Large intestine (tissue), 3 donors: Measurements from ENCODE around the gene LZTS3. TPM values are rescaled to one million over a fixed set of nuclear protein-coding genes. Genes with fewer than 3 reads are reported as not detected.
A peak's percentile ranks its signal among the peaks of the same experiment; 100 is the strongest.
"Not testable (repeated sequence)": the region's sequence is repeated elsewhere in the genome, so short reads cannot be mapped to it uniquely, and the experiment has no call there.

ENCODE experiments used
- DNase-seq, 2 donors: peaks; one replicate each; pipeline versions ENCODE4 v3.0.0 to v3.0.0-alpha.2; 2013
- H3K27ac ChIP-seq: one replicate; pipeline ENCODE4 v1.5.1; 2013; ENCODE audit warnings: low read length
- H3K27me3 ChIP-seq: 2 replicates; pipeline ENCODE4 v1.6.1; 2013; ENCODE audit warnings: low read length; ENCODE audit not compliant: control insufficient read depth, insufficient read depth
- H3K36me3 ChIP-seq: 2 replicates; pipeline ENCODE4 v1.6.1; 2013; ENCODE audit warnings: low read length; ENCODE audit not compliant: control insufficient read depth, insufficient read depth
- H3K4me1 ChIP-seq: one replicate; pipeline ENCODE4 v1.6.1; 2013; ENCODE audit warnings: low read length; ENCODE audit not compliant: control insufficient read depth, insufficient read depth
- H3K4me3 ChIP-seq: one replicate; pipeline ENCODE4 v1.5.1; 2013; ENCODE audit warnings: low read length
- H3K9me3 ChIP-seq: one replicate; pipeline ENCODE4 v1.6.1; 2013; ENCODE audit warnings: mild to moderate bottlenecking, low read depth, low read length, moderate library complexity; ENCODE audit not compliant: control insufficient read depth
- WGBS: methylation state at CpG from one replicate; pipeline ENCODE4 v1.1.5; 2013; ENCODE audit warnings: low lambda C conversion rate; ENCODE audit not compliant: insufficient coverage; 5-methylcytosine and 5-hydroxymethylcytosine counted together
- polyA plus RNA-seq: library from polyadenylated mRNA; unstranded; fragments of 120-200 nt; gene quantifications from one replicate; pipeline ENCODE4 v1.2.1, GENCODE V29; 2013

The LZTS3 gene
- polyA plus RNA-seq, 1 donor = 17.1 TPM

DNA sequence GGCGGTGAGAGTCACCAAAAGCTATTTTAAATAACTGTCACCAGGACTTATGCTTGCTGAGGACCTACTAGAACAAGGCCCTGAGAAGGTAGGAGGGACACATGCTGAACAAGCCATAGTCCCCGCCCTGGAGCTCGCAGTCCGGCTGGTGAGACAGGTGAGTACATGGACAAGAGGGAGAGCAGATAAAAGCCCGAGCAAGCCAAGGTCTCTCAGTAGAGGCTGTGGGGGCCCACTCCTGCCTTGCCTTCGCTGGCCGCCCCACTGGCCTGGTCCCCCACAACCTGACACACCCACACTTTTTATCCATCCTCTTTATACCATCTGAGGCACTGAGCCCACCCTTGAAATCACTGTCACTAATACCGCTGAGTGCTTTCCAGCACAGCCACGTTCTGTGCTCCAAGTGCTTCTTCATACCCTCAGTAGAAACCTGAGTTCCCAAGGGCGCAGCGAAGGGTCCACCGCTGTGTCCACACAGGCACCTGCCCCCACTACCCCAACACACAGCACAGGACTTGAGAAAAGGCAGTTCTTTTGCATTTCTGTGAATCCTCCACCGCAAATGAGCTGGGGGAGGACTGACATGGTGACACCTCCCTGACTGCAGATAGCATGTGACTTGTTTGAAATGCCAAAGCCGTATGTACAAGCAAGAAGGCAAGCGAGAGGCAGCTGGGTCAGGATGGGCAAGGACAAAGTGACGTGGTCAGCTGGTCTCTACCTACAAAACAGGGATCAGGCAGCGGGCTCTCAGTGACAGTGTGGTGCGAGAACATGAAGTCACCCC lies 19.1 kb upstream of the LZTS3 start:
- Histone ChIP-seq H3K27ac (no peak overlapping the region), H3K27me3 (no peaks in the 10 kb centered on the region), H3K4me1 (no peaks in the 10 kb centered on the region), H3K36me3 (peaks cover 74% of the 10 kb centered on the region), H3K9me3 (no peaks in the 10 kb centered on the region), H3K4me3 (no peak overlapping the region)
- 82% methylated on average over 3 of the region's 18 CpGs for WGBS
- no peak for DNase-seq

- no peak overlapping the region for H3K4me3 ChIP-seq
- H3K27ac ChIP-seq = no peak overlapping the region
- H3K27me3 ChIP-seq = no peaks in the 10 kb centered on the region
- DNase-seq = no peak
- H3K9me3 ChIP-seq = no peaks in the 10 kb centered on the region
- WGBS = no CpG with 5 or more reads among the region's 14 CpGs
- no peaks in the 10 kb centered on the region for H3K4me1 ChIP-seq
- H3K36me3 ChIP-seq = peaks cover 62% of the 10 kb centered on the region
Measured at GRCh38 chr20:3190681-3191111, 17.3 kb upstream of the LZTS3 start.

DNA sequence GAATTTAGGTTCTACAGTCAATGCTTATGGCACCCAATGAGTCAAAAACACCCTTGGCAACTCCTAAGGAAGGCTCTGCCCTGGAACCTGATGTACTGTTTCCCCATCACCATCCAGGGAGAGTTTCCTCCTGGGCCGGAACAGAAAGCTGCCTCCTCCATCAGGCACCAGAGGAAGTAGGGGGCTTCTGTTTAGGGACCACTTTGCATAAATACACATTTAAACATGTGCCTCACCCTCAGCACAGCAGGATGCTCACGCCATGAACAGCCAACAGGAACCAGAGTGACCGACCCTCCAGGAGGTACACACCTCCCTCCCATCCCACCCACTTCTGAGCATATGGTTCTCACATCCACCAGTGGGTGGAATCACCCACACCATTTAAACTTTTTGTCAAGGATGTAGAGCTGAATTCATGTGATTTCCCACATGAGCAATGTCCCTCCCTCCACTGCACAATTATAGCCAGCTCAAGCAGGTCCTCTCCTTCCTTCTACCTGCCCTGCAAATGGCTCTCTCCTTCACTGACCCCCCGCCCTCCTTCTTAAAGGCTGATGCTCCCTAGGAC lies 16.3 kb upstream of the LZTS3 start:
- DNase-seq = no peak
- no peak overlapping the region for H3K27ac ChIP-seq
- WGBS = no CpG with 5 or more reads among the region's 4 CpGs
- no peaks in the 10 kb centered on the region for H3K9me3 ChIP-seq
- peaks cover 52% of the 10 kb centered on the region for H3K36me3 ChIP-seq
- H3K27me3 ChIP-seq = no peaks in the 10 kb centered on the region
- no peak overlapping the region for H3K4me3 ChIP-seq
- H3K4me1 ChIP-seq = no peaks in the 10 kb centered on the region

DNA sequence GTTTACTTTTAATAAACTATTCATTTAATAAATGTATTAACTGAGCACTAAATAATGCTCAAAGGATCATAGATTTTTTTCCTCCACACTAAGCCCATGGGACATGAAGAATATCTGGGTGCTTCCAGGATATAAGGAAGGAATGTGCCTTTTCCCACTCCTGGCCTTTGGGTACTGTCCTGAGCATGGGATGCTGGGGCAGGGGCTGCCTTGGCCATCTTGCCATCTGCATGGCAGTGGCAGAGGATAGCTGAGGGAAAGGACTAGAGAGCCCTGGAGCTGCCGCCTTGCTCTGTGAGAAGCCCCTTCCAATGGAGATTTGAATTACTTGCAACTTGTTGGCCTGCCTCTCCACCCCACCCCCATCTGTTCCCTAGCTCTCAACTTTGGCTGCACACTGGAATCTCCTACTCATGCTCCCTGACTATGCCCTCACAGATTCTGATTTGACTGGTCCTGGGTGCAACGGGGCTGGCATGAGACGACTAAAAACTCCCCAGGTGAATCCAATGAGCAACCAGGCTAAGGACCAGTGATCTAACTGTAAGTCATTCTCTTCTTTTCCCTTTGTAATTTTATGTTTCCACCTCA lies 15.6 kb upstream of the LZTS3 start:
- Histone ChIP-seq H3K27me3 (no peaks in the 10 kb centered on the region), H3K9me3 (no peaks in the 10 kb centered on the region), H3K27ac (no peak overlapping the region), H3K36me3 (peaks cover 44% of the 10 kb centered on the region), H3K4me3 (no peak overlapping the region), H3K4me1 (no peaks in the 10 kb centered on the region)
- DNase-seq = no peak
- no CpG with 5 or more reads among the region's 3 CpGs for WGBS

DNA sequence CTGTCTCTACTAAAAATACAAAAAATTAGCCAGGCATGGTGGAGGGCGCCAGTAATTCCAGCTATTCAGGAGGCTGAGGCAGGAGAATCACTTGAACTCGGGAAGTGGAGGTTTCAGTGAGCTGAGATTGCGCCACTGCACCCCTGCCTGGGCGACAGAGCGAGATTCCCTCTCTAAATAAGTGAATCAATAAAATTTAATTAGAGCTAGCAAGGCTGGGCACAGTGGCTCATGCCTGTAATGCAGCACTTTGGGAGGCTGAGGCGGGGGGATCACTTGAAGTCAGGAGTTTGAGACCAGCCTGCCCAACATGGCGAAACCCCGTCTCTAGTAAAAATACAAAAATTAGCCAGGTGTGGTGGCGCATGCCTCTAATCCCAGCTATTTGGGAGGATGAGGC lies 14.5 kb upstream of the LZTS3 start:
- H3K27ac ChIP-seq, H3K4me1 ChIP-seq, H3K4me3 ChIP-seq, H3K9me3 ChIP-seq, H3K27me3 ChIP-seq, DNase-seq: not testable (repeated sequence)
- H3K36me3 ChIP-seq = peaks cover 36% of the 10 kb centered on the region
- WGBS = no CpG with 5 or more reads among the region's 9 CpGs

GRCh38 chr20:3183896-3184612 lies 10.7 kb upstream of the LZTS3 start:
- Histone ChIP-seq H3K27ac (no peak overlapping the region), H3K27me3 (no peaks in the 10 kb centered on the region), H3K36me3 (no peaks in the 10 kb centered on the region), H3K4me1 (no peaks in the 10 kb centered on the region), H3K9me3 (no peaks in the 10 kb centered on the region), H3K4me3 (no peak overlapping the region)
- no peak for DNase-seq
- 86% methylated on average over 2 of the region's 3 CpGs for WGBS

GRCh38 chr20:3182429-3182828 lies 9.1 kb upstream of the LZTS3 start:
- not testable (repeated sequence) for H3K27ac ChIP-seq, H3K27me3 ChIP-seq, H3K4me3 ChIP-seq, H3K36me3 ChIP-seq, H3K4me1 ChIP-seq, H3K9me3 ChIP-seq, DNase-seq
- WGBS = no CpG with 5 or more reads among the region's 5 CpGs

DNA sequence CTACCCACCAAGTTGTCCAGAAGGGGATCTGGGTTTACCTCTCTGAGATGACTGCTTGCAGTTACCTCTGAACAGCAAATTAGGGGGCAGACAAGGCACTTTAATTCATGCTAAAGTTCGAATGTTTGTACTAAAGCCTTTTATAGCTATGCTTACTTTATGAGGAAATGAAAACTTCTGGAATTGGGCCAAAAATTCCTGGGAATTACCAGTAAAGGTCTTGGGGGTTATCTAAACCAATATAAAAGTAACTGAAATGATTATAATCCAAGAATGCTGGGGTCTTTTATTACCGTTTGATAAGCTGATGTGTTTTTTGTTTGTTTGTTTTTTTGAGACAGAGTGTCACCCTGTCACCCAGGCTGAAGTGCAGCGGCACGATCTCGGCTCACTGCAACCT lies 7.9 kb upstream of the LZTS3 start:
- no peaks in the 10 kb centered on the region for H3K9me3 ChIP-seq

DNA sequence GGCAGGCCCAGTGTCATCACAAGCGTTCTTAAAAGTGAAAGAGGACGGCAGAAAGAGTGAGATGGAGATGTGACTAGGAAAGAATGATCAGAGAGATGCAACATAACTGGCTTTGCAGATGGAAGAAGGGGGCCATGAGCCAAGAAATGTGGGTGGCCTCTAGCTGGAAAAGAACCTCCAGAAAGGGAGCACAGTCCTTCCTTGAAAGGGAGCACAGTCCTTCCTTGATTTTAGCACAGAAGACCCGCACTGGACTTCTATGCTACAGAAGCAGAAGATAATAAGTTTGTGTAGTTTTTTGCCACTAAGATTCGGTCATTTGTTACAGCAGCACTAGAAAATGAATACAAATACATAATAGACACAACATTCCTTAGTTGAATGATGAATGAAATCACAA lies 7.0 kb upstream of the LZTS3 start:
- Histone ChIP-seq H3K27ac (no peak overlapping the region), H3K36me3 (no peaks in the 10 kb centered on the region), H3K9me3 (no peaks in the 10 kb centered on the region), H3K4me1 (no peaks in the 10 kb centered on the region), H3K27me3 (no peaks in the 10 kb centered on the region), H3K4me3 (no peak overlapping the region)
- WGBS = 100% methylated on average over 2 of the region's 4 CpGs
- no peak for DNase-seq

More for the DNA sequence above, 7.9 kb upstream of the LZTS3 start:
- Histone ChIP-seq H3K4me1 (no peaks in the 10 kb centered on the region), H3K36me3 (no peaks in the 10 kb centered on the region), H3K27ac (no peak overlapping the region), H3K4me3 (no peak overlapping the region), H3K27me3 (no peaks in the 10 kb centered on the region)
- DNase-seq = peak; percentile 16 to 67
- WGBS = 0% methylated on average over 1 of the region's 5 CpGs

DNA sequence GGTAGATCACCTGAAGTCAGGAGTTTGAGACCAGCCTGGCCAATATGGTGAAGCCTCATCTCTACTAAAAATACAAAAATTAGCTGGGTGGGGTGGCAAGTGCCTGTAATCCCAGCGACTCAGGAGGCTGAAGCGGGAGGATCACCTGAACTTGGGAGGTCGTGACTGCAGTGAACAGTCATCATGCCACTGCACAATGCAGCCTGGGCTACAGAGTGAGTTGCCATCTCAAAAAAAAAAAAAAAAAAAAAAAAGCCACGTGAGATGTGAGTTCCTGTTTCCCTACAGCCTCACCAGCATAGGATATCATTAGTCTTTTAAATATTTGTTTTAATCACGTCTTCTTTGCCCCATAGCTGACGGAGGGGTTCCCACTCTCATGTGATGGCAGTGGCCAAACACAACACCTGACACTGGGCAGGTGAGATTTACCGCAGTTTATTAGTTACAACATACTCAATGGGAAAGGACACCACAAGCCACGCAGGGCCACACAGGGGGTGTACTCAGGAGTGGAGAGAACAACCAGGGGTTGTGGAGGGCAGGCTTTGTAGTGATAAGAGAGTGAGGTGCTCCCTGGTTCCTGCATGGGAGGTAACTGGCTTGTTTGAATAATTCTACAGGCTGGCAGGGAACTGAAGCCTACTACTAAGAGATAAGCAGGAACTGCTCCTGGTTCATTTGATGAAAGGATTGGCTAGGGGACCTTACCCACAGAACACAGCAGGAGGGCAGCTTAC lies 4.6 kb upstream of the LZTS3 start:
- WGBS = no CpG with 5 or more reads among the region's 8 CpGs
- DNase-seq = no peak
- Histone ChIP-seq H3K9me3 (no peaks in the 10 kb centered on the region), H3K27ac (no peak overlapping the region), H3K4me3 (no peak overlapping the region), H3K27me3 (peaks cover 5% of the 10 kb centered on the region), H3K4me1 (peaks cover under 1% of the 10 kb centered on the region), H3K36me3 (no peaks in the 10 kb centered on the region)
